OCI-LY7 (cell line): Measurements from ENCODE around the gene MCOLN3.

ENCODE experiments used
- CTCF ChIP-seq: fragments of 200-600 bp; sonication (generic); conservative IDR thresholded peaks from 2 replicates; pipeline ENCODE4 v1.5.1; 2014; ENCODE audit warnings: mild to moderate bottlenecking, antibody characterized with exemption, low read length, moderate library complexity, mixed read lengths
- EZH2phosphoT487 ChIP-seq: fragments of 200-600 bp; sonication (generic); IDR thresholded peaks from 2 replicates; pipeline ENCODE4 v1.6.1; 2018; ENCODE audit warnings: low read depth, borderline replicate concordance, mild to moderate bottlenecking, mixed run types, antibody characterized with exemption, low read length, moderate library complexity, mixed read lengths

- TF ChIP-seq CTCF = no peak
- TF ChIP-seq EZH2phosphoT487 = no peak
These were observed 73.3 kb downstream of the MCOLN3 start for GRCh38 chr1:84975035-84975434.
